Measurements from ENCODE around the gene ZNF254.

The ZNF254 gene

DNA sequence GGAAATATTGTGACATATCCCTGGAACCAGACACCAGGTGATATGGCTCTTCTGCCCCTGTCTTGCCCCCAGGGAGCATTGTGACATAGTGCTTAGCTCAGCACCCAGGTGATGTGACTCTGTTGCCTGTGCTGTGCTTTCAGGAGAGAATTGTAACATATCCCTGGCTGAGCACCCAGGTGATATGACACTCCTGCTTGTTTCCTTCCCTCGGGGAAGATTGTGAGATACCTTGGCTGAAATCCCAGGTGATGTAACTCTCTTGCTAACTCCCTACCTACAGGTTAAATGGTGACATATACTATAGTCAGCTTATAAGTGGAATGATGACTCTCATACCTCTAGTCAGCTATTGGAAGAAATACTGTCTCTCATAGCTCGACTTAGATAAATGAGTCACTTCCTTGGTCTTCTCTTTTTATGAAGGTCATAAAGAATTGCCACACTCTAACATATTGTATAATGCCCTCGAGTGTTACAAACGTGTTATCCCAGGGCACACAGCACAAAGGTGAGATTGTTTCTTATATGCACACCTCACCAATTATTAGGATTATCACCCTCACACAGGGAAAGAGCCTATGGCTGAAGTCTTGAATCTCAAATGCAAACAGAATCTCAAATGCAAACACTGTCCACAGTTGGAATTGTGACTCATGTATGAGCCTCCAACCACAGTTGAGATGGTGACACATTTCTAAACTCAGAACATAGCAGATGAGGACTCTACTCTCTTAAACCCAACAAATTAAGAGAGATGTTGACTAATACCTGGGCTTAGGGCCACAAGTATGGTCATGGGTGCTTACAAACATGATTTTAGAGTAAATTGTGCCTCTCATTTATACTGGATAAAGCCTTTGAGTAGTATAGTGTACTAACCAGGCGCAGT is 32.7 kb upstream of the ZNF254 start:
- Histone ChIP-seq H4K20me1 (peaks cover 0 to 9% (median 0%) of the 10 kb centered on the region in 11 experiments; a peak in 5 of 22 replicates), H3K4me3 (no peak overlapping the region), H3K27ac (0 out of 22 replicates have a peak overlapping the region, but pooled peaks of 1 of the 11 experiments have one; percentile 4), H3K4me1 (peaks cover 0 to 11% (median 0%) of the 10 kb centered on the region in 10 experiments; a peak in 2 of 20 replicates), H3K4me2 (no peak overlapping the region), H3K9ac (no peak overlapping the region), H3K9me3 (replicated peaks in 1 of 11) (no peaks in the 10 kb centered on the region), H3K36me3 (peaks cover 98 to 100% (median 100%) of the 10 kb centered on the region in 11 experiments), H3K27me3 (no peaks in the 10 kb centered on the region)
- TF ChIP-seq Cebpa-rat (IDR thresholded peaks at IDR 0.05): no peak

DNA sequence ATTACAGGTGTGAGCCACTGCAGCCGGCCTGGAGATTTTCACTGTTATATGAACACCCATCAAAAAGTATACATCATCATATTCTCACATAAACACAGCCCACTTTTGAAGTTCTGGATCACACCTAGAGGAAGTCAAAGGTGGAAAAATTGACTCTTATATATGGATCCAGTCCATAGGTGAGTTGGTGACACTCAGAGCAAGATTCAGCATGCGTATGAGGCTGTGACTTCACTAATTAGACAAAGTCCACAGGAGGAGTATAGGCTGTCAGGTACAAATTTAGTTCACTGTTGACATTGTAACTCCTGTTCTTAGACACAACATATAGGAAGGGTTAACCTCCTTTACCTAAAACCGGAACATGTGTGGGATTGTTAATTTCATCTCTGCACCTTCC is 31.4 kb upstream of the ZNF254 start:
- no peak overlapping the region for H3K4me3 ChIP-seq
- H3K9ac ChIP-seq: no peak overlapping the region
- H3K9me3 ChIP-seq (replicated peaks in 1 of 11): no peaks in the 10 kb centered on the region
- H3K27me3 ChIP-seq: no peaks in the 10 kb centered on the region
- H4K20me1 ChIP-seq: peaks cover 0 to 7% (median 0%) of the 10 kb centered on the region in 11 experiments; a peak in 6 of 22 replicates
- TF ChIP-seq Cebpa-rat (IDR thresholded peaks at IDR 0.05): no peak
- H3K36me3 ChIP-seq: peaks cover 98 to 100% (median 99%) of the 10 kb centered on the region in 11 experiments
- H3K27ac ChIP-seq: no peak overlapping the region
- no peak overlapping the region for H3K4me2 ChIP-seq
- peaks cover 0 to 11% (median 0%) of the 10 kb centered on the region in 10 experiments; a peak in 2 of 20 replicates for H3K4me1 ChIP-seq

GRCh38 chr19:24057144-24057543 is 29.8 kb upstream of the ZNF254 start:
- no peaks in the 10 kb centered on the region for H3K9me3 ChIP-seq (replicated peaks in 1 of 11)
- H3K4me3 ChIP-seq: no peak overlapping the region
- peaks cover 0 to 7% (median 0%) of the 10 kb centered on the region in 11 experiments; a peak in 5 of 22 replicates for H4K20me1 ChIP-seq
- H3K36me3 ChIP-seq: peaks cover 92 to 100% (median 98%) of the 10 kb centered on the region in 11 experiments
- H3K27me3 ChIP-seq: no peaks in the 10 kb centered on the region
- TF ChIP-seq Cebpa-rat (IDR thresholded peaks at IDR 0.05): no peak
- H3K4me2 ChIP-seq: no peak overlapping the region
- no peak overlapping the region for H3K9ac ChIP-seq
- peaks cover 0 to 11% (median 0%) of the 10 kb centered on the region in 10 experiments; a peak in 2 of 20 replicates for H3K4me1 ChIP-seq
- H3K27ac ChIP-seq: no peak overlapping the region

GRCh38 chr19:24059563-24060295 is 27.3 kb upstream of the ZNF254 start:
- Histone ChIP-seq H3K4me1 (peaks cover 0 to under 1% (median 0%) of the 10 kb centered on the region in 10 experiments; a peak in 1 of 20 replicates), H3K9ac (no peak overlapping the region), H3K4me3 (no peak overlapping the region), H3K4me2 (no peak overlapping the region), H3K36me3 (peaks cover 72 to 100% (median 92%) of the 10 kb centered on the region in 11 experiments), H3K27me3 (no peaks in the 10 kb centered on the region), H4K20me1 (peaks cover 0 to 7% (median 0%) of the 10 kb centered on the region in 11 experiments; a peak in 2 of 22 replicates), H3K9me3 (replicated peaks in 1 of 11) (no peaks in the 10 kb centered on the region), H3K27ac (no peak overlapping the region)
- no peak for TF ChIP-seq Cebpa-rat (IDR thresholded peaks at IDR 0.05)

DNA sequence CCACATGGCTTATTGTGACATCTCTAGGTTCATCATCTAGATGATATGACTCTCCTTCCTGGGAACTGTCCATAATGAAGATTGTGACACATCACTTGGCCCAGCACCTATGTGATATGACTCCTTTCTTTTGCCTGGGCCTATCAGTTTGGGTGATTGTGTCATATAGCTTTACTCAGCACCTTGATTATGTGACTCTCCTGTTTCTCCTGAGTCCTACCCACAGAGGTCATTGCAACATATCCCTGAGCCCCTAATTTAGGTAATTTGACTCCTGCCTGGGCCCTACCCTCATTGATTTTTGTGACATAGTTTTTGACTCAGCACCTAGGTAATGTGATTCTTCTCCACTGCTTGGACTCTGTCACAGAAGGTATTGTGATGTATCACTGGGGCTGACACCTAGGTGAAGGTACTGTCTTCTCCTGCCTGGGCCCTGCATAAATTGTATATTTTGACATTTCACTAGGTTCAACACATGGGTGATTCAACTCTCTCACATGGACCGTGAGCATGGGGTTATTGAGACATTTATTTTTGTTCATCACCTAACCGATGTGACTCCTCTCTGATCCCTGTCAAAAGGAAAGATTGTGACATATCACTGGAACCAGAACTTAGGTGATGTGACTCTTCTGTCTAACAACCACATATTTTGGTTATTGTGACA is 26.2 kb upstream of the ZNF254 start:
- H3K27me3 ChIP-seq: no peaks in the 10 kb centered on the region
- H3K4me1 ChIP-seq: no peaks in the 10 kb centered on the region
- no peak overlapping the region for H3K9ac ChIP-seq
- no peak overlapping the region for H3K4me2 ChIP-seq
- H3K27ac ChIP-seq: no peak overlapping the region
- peaks cover 0 to 7% (median 0%) of the 10 kb centered on the region in 11 experiments; a peak in 3 of 22 replicates for H4K20me1 ChIP-seq
- no peak for TF ChIP-seq Cebpa-rat (IDR thresholded peaks at IDR 0.05)
- H3K4me3 ChIP-seq: no peak overlapping the region
- H3K9me3 ChIP-seq (replicated peaks in 1 of 11): no peaks in the 10 kb centered on the region
- H3K36me3 ChIP-seq: peaks cover 72 to 100% (median 92%) of the 10 kb centered on the region in 11 experiments

DNA sequence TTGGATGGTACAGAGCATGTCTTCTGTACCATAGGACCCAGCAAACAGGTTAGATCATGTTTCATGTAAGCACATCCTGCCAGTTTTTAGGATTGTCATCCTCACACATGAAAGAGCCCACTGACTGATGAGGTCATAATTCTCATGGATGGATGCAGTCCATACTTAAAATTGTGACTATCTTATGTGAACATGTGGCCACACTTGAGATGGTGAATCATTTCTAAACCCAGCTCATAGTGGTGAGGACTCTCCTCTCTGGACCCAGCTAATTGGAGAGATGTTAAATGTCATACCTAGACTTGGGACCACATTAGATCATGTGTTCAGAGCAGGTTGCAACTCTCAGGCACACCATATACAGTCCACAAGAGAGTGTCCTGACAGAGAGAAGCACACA is 24.8 kb upstream of the ZNF254 start:
- Histone ChIP-seq H3K27ac (no peak overlapping the region), H3K9ac (no peak overlapping the region), H3K36me3 (peaks cover 72 to 100% (median 92%) of the 10 kb centered on the region in 11 experiments), H4K20me1 (peaks cover 0 to 5% (median 0%) of the 10 kb centered on the region in 11 experiments; a peak in 3 of 22 replicates), H3K4me3 (no peak overlapping the region), H3K27me3 (no peaks in the 10 kb centered on the region), H3K9me3 (replicated peaks in 1 of 11) (no peaks in the 10 kb centered on the region), H3K4me2 (no peak overlapping the region), H3K4me1 (no peaks in the 10 kb centered on the region)
- TF ChIP-seq Cebpa-rat (IDR thresholded peaks at IDR 0.05): no peak

- 0 out of 22 replicates have a peak, but pooled peaks of 1 of the 11 experiments have one; percentile 22 for TF ChIP-seq Cebpa-rat (IDR thresholded peaks at IDR 0.05)
- no peaks in the 10 kb centered on the region for H3K27me3 ChIP-seq
- no peak overlapping the region for H3K27ac ChIP-seq
- no peak overlapping the region for H3K4me3 ChIP-seq
- no peaks in the 10 kb centered on the region for H3K9me3 ChIP-seq (replicated peaks in 1 of 11)
- peaks cover 72 to 100% (median 92%) of the 10 kb centered on the region in 11 experiments for H3K36me3 ChIP-seq
- H3K4me2 ChIP-seq: no peak overlapping the region
- H4K20me1 ChIP-seq: peaks cover 0 to 5% (median 0%) of the 10 kb centered on the region in 11 experiments; a peak in 3 of 22 replicates
- H3K9ac ChIP-seq: no peak overlapping the region
- no peaks in the 10 kb centered on the region for H3K4me1 ChIP-seq
Observed at GRCh38 chr19:24063295-24063694, 23.7 kb upstream of the ZNF254 start.

DNA sequence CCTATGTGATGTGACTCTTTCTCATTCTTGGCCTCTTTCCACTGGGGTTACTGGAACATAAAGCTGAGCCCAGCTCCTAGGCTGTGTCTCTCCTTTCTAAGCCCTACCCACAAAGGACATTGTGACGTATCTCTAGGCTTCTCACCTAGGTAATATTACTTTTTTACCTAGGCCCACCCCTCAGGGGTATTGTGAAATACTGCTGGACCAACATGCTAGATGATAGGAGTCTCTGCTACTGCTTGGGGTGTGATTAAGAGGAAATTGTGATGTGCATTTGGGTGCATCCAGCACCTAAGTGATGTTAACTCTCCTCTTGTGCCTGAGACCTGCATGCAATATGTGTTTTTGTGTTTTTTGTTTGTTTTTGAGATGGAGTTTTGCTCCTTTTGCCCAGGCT is 22.8 kb upstream of the ZNF254 start:
- no peaks in the 10 kb centered on the region for H3K4me1 ChIP-seq
- H3K36me3 ChIP-seq: peaks cover 70 to 100% (median 91%) of the 10 kb centered on the region in 11 experiments
- H4K20me1 ChIP-seq: peaks cover 0 to 5% (median 0%) of the 10 kb centered on the region in 11 experiments; a peak in 3 of 22 replicates
- H3K9ac ChIP-seq: no peak overlapping the region
- H3K27me3 ChIP-seq: no peaks in the 10 kb centered on the region
- no peak overlapping the region for H3K4me3 ChIP-seq
- no peak; a peak in 1 of 22 replicates for TF ChIP-seq Cebpa-rat (IDR thresholded peaks at IDR 0.05)
- H3K27ac ChIP-seq: no peak overlapping the region
- H3K4me2 ChIP-seq: no peak overlapping the region
- H3K9me3 ChIP-seq (replicated peaks in 1 of 11): no peaks in the 10 kb centered on the region

Measured in BLaER1 treated with 17β-estradiol and CSF1 and Interleukin-3, amounts not matched to agents 10 nM and 100 nM (cell line).